ENCODE measurements around the gene SSH2.

- TF ChIP-seq CTCF (conservative IDR thresholded peaks at IDR 0.05; ENCODE audit: low read length), result no peak
- TF ChIP-seq EZH2phosphoT487 (IDR thresholded peaks at IDR 0.05; ENCODE audit: borderline replicate concordance, low read depth, low read length), result no peak
These were observed 319.6 kb downstream of the SSH2 start for GRCh38 chr17:29610395-29610794.

All from OCI-LY7 (cell line).